Stimulated activated CD4-positive, alpha-beta T cell treated with anti-CD3 and anti-CD28 coated beads, Interleukin-15, amount 100 ng/mL, for 48 hours (primary cell): ENCODE measurements around the gene LAMC2.

Experiments used
- DNase-seq, 2 donors: peaks; one replicate each; pipeline ENCODE4 v3.0.0-alpha.2; 2020; ENCODE audit warnings: low read depth in 2 of 2

The LAMC2 gene

GRCh38 chr1:183168308-183168707 lies 17.8 kb upstream of the LAMC2 start:
- no peak for DNase-seq

GRCh38 chr1:183173828-183174227 lies 12.2 kb upstream of the LAMC2 start:
- DNase-seq: no peak

GRCh38 chr1:183175631-183176030 lies 10.4 kb upstream of the LAMC2 start:
- DNase-seq: no peak

- no peak for DNase-seq
Measured at GRCh38 chr1:183178545-183178944, 7.5 kb upstream of the LAMC2 start.

- no peak for DNase-seq
Measured at GRCh38 chr1:183179033-183179432, 7.0 kb upstream of the LAMC2 start.

GRCh38 chr1:183180218-183180617 lies 5.8 kb upstream of the LAMC2 start:
- DNase-seq: no peak

GRCh38 chr1:183180634-183181056 lies 5.4 kb upstream of the LAMC2 start:
- no peak for DNase-seq

- DNase-seq: no peak
Measured at GRCh38 chr1:183186841-183187240, 777 bp downstream of the LAMC2 start.

- DNase-seq: no peak
Measured at GRCh38 chr1:183188240-183188639, 2.2 kb downstream of the LAMC2 start.

GRCh38 chr1:183191833-183192232 lies 5.8 kb downstream of the LAMC2 start:
- DNase-seq: no peak

- DNase-seq: no peak
Measured at GRCh38 chr1:183193963-183194525, 8.0 kb downstream of the LAMC2 start.

- no peak for DNase-seq
Measured at GRCh38 chr1:183194527-183195141, 8.6 kb downstream of the LAMC2 start.

- DNase-seq: no peak
Measured at GRCh38 chr1:183195142-183195574, 9.1 kb downstream of the LAMC2 start.

- DNase-seq: no peak
Measured at GRCh38 chr1:183197762-183198161, 11.7 kb downstream of the LAMC2 start.

GRCh38 chr1:183198463-183198862 lies 12.4 kb downstream of the LAMC2 start:
- DNase-seq: no peak

- DNase-seq: no peak
Measured at GRCh38 chr1:183199304-183199703, 13.2 kb downstream of the LAMC2 start.

- no peak for DNase-seq
Measured at GRCh38 chr1:183200451-183200850, 14.4 kb downstream of the LAMC2 start.

GRCh38 chr1:183203094-183203493 lies 17.0 kb downstream of the LAMC2 start:
- DNase-seq: no peak

GRCh38 chr1:183205196-183205781 lies 19.2 kb downstream of the LAMC2 start:
- no peak for DNase-seq

GRCh38 chr1:183206538-183207122 lies 20.6 kb downstream of the LAMC2 start:
- DNase-seq: no peak

GRCh38 chr1:183209533-183210158 lies 23.6 kb downstream of the LAMC2 start:
- DNase-seq: no peak

GRCh38 chr1:183210681-183211080 lies 24.6 kb downstream of the LAMC2 start:
- no peak for DNase-seq

GRCh38 chr1:183212870-183213269 lies 26.8 kb downstream of the LAMC2 start:
- no peak for DNase-seq
